Muscle layer of duodenum (tissue), 2 donors: ENCODE results near the gene CNNM2.

Experiments used
- H3K27ac ChIP-seq: one replicate; pipeline ENCODE4 v1.7.0; 2013; ENCODE audit warnings: mild to moderate bottlenecking, low read length
- H3K27me3 ChIP-seq: one replicate; pipeline ENCODE4 v1.7.0; 2013; ENCODE audit warnings: low read depth, mild to moderate bottlenecking, control low read depth, low read length
- H3K36me3 ChIP-seq, 2 donors: one replicate each; pipeline ENCODE4 v1.7.0; 2013; ENCODE audit warnings: low read length in 2 of 2, control low read depth in 1 of 2, mild to moderate bottlenecking in 1 of 2; ENCODE audit not compliant: insufficient read depth in 2 of 2, control insufficient read depth in 1 of 2
- H3K4me1 ChIP-seq, 2 donors: one replicate each; pipeline ENCODE4 v1.7.0; 2013; ENCODE audit warnings: low read length in 2 of 2, mild to moderate bottlenecking in 2 of 2, control low read depth in 1 of 2, moderate library complexity in 1 of 2; ENCODE audit not compliant: insufficient read depth in 2 of 2, control insufficient read depth in 1 of 2
- H3K4me3 ChIP-seq, 2 donors: one replicate each; pipeline ENCODE4 v1.7.0; 2013; ENCODE audit warnings: low read length in 2 of 2, low read depth in 1 of 2, mild to moderate bottlenecking in 1 of 2
- H3K9me3 ChIP-seq, 2 donors: one replicate each; pipeline ENCODE4 v1.7.0; 2013; ENCODE audit warnings: low read length in 2 of 2, control low read depth in 1 of 2, mild to moderate bottlenecking in 1 of 2; ENCODE audit not compliant: control insufficient read depth in 1 of 2
- donor health status: healthy.

CNNM2 gene

DNA sequence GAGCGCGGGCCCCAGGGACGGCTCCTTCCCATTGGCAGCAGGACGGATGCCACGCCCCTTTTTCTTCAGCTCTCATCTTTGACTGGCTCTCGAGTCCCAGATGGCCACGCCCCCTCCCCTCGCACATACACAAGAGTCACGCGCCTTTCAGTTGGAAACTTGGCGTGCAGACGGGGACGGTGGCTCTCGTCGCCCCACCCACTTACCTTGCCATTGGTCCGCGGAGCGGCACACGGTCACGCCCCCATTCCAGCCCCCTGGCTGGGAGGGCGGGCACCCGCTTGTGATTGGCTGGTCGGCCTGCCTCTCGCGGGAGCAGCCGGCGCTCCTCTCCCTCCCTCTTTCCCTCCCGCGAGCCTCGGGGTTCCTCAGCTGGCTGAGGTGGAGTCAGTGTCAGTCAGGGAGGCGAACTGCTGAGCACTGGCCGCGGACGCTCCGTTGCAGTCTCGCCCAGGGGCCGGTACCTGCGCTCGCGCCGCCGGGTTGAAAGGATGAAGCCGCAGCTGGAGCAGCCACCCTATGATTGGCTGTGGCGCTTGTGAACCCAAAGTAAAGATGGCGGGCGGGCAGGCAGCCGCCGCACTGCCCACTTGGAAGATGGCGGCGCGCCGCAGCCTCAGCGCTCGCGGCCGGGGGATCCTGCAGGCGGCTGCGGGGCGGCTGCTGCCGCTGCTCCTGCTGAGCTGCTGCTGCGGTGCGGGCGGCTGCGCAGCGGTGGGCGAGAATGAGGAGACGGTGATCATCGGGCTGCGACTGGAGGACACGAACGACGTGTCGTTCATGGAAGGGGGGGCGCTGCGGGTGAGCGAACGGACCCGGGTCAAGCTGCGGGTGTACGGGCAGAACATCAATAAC is at the start of gene CNNM2:
TSS of gene CNNM2 (plus strand) at position 333 of the 855 bp plus-strand sequence. CDS start at position 520, 187 bp downstream.
- Histone ChIP-seq H3K4me1 (peaks cover 4 to 33% of the 10 kb centered on the region in 2 donors), H3K27ac (no peak within 1 kb of the TSS), H3K36me3 (no peaks in the 10 kb centered on the region), H3K9me3 (no peaks in the 10 kb centered on the region), H3K4me3 (peak within 1 kb of the TSS; percentile 71 to 99), H3K27me3 (no peaks in the 10 kb centered on the region)

- Histone ChIP-seq H3K36me3 (peaks cover under 1 to 8% of the 10 kb centered on the region in 2 donors), H3K9me3 (no peaks in the 10 kb centered on the region), H3K4me1 (peaks cover 0 to 11% of the 10 kb centered on the region in 2 donors), H3K27ac (peak overlapping the region; percentile 39), H3K27me3 (no peaks in the 10 kb centered on the region), H3K4me3 (peak overlapping the region; percentile 66 to 73)
These were observed 49.2 kb upstream of the CNNM2 start for GRCh38 chr10:102868911-102869257.

DNA sequence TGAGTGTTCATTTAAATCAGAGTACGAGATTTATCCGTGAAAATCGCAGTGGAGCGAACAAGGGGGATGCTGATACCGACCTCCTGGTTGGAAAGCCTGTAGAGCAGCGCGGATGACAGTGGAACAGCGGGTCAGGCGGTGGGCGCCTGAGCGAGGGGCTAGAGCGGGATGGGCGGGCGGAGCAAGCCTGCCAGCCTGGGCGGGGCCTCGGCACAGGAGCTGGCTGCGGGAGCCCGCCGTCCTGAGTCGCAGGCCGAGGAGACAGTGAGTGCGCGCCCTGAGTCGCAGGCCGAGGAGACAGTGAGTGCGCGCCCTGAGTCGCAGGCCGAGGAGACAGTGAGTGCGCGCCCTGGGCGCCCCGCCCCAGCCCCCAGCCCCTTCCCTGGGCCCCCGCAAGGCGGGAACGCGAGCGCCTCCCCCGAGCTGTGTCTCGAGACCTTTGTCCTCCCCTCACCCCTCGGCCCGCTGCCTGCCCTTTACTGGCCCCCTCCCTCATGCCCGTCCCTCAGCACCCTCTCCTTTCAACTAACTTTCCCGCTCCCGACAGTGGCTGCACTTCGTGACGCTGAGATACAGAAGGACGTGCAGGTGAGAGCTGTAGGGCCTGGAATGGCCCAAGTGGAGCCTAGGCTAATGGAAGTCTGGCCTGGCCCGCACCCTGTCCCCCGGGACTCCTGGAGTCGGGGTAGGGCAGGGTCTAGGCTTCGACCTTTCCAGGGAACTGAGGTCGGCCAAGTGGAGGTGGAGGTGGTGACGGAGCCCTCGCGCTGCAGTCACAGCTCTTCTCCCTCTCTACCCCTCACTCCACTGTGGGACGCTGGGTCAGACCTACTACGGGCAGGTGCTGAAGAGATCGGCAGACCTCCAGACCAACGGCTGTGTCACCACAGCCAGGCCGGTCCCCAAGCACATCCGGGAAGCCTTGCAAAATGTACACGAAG is 48.6 kb upstream of the CNNM2 start, which contains the start of gene AS3MT:
TSS of gene AS3MT (plus strand) at position 213 of the 941 bp plus-strand sequence. CDS start at position 336, 123 bp downstream.
- Histone ChIP-seq H3K4me1 (peaks cover 0 to 11% of the 10 kb centered on the region in 2 donors), H3K36me3 (peaks cover 0 to 3% of the 10 kb centered on the region in 2 donors), H3K27me3 (no peaks in the 10 kb centered on the region), H3K4me3 (peak within 1 kb of the TSS; percentile 66 to 73), H3K27ac (peak within 1 kb of the TSS; percentile 39), H3K9me3 (no peaks in the 10 kb centered on the region)

GRCh38 chr10:102870221-102870620 is 47.9 kb upstream of the CNNM2 start:
- H3K36me3 ChIP-seq: peaks cover 0 to 3% of the 10 kb centered on the region in 2 donors
- no peaks in the 10 kb centered on the region for H3K9me3 ChIP-seq
- no peaks in the 10 kb centered on the region for H3K27me3 ChIP-seq
- H3K4me1 ChIP-seq: peaks cover 0 to 11% of the 10 kb centered on the region in 2 donors
- H3K4me3 ChIP-seq: peak overlapping the region; percentile 62 to 73
- no peak overlapping the region for H3K27ac ChIP-seq

GRCh38 chr10:102872163-102872562 is 45.9 kb upstream of the CNNM2 start:
- no peaks in the 10 kb centered on the region for H3K36me3 ChIP-seq
- no peaks in the 10 kb centered on the region for H3K9me3 ChIP-seq
- H3K4me1 ChIP-seq: peaks cover 0 to 11% of the 10 kb centered on the region in 2 donors
- H3K27ac ChIP-seq: no peak overlapping the region
- H3K27me3 ChIP-seq: no peaks in the 10 kb centered on the region
- no peak overlapping the region for H3K4me3 ChIP-seq

- H3K36me3 ChIP-seq: no peaks in the 10 kb centered on the region
- H3K27ac ChIP-seq: no peak overlapping the region
These were observed 41.3 kb upstream of the CNNM2 start for GRCh38 chr10:102876747-102877153.

GRCh38 chr10:102878629-102879028 is 39.5 kb upstream of the CNNM2 start:
- Histone ChIP-seq H3K27me3 (no peaks in the 10 kb centered on the region), H3K4me3 (no peak overlapping the region)

More at GRCh38 chr10:102876747-102877153, 41.3 kb upstream of the CNNM2 start:
- Histone ChIP-seq H3K9me3 (no peaks in the 10 kb centered on the region), H3K4me3 (no peak overlapping the region), H3K4me1 (no peaks in the 10 kb centered on the region), H3K27me3 (no peaks in the 10 kb centered on the region)

GRCh38 chr10:102880256-102880655 is 37.8 kb upstream of the CNNM2 start:
- H3K27ac ChIP-seq: no peak overlapping the region
- no peaks in the 10 kb centered on the region for H3K27me3 ChIP-seq
- H3K9me3 ChIP-seq: no peaks in the 10 kb centered on the region
- no peaks in the 10 kb centered on the region for H3K36me3 ChIP-seq
- H3K4me3 ChIP-seq: no peak overlapping the region
- no peaks in the 10 kb centered on the region for H3K4me1 ChIP-seq

More at GRCh38 chr10:102878629-102879028, 39.5 kb upstream of the CNNM2 start:
- H3K27ac ChIP-seq: no peak overlapping the region
- no peaks in the 10 kb centered on the region for H3K9me3 ChIP-seq
- H3K4me1 ChIP-seq: no peaks in the 10 kb centered on the region
- H3K36me3 ChIP-seq: no peaks in the 10 kb centered on the region

DNA sequence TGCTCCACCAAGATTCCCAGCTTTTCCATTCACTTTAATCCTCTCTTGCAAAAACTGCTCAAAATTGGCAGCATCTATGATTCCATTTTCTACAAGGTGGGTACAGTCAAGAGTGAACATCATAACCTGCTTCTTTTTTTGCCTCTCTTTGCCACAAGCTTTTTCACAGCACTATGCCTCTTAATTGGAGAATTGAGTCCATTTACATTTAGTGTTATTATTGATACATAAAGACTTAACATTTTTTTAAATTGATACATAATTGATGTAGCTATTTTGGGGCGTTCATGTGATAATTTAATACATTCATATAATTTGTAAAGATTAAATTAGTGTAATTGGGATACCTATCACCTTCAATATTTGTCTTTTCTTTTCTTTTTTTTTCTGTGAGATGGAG is 30.0 kb upstream of the CNNM2 start:
- H3K36me3 ChIP-seq: no peaks in the 10 kb centered on the region
- H3K4me3 ChIP-seq: no peak overlapping the region
- no peak overlapping the region for H3K27ac ChIP-seq
- no peaks in the 10 kb centered on the region for H3K27me3 ChIP-seq
- no peaks in the 10 kb centered on the region for H3K4me1 ChIP-seq
- H3K9me3 ChIP-seq: no peaks in the 10 kb centered on the region

DNA sequence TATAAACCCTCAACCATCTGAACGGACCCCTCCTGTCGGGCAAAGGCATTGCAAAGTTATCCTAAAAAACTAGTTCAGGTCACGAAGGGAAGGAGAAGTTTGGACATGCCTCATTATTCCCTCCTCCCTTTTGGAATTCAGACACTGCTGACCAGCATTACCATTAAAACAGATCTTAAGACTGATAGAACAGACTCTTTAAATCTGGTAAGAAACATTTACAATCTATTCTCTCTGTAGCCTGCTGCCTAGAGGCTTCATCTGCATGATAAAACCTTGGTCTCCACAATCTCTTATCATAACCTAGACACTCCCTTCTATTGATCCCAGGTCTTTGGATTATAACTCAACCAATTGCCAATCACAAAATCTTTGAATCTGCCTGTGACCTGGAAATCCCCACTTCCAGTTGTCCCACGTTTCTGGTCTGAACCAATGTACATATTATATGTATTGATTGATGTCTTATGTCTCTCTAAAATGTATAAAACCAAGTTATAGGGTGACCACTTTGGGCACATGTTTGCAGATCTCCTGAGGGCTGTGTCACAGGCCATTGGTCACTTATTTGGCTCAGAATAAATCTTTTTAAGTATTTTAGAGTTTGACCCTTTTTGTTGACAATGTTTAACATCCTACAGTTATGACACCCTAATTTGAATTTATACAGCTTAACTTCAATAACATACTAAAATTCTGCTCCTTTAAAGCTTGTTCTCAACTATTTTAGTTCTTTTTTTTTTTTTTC is 23.5 kb upstream of the CNNM2 start:
- Histone ChIP-seq H3K4me1 (no peaks in the 10 kb centered on the region), H3K27me3 (no peaks in the 10 kb centered on the region), H3K9me3 (no peaks in the 10 kb centered on the region), H3K27ac (no peak overlapping the region), H3K4me3 (no peak overlapping the region), H3K36me3 (peaks cover 0 to 5% of the 10 kb centered on the region in 2 donors)
